ENCODE measurements around the gene SH3PXD2B.
A peak's percentile ranks its signal among the peaks of the same experiment; 100 is the strongest.
"Not testable (repeated sequence)": the region's sequence is repeated elsewhere in the genome, so short reads cannot be mapped to it uniquely, and the experiment has no call there.

SH3PXD2B gene

DNA sequence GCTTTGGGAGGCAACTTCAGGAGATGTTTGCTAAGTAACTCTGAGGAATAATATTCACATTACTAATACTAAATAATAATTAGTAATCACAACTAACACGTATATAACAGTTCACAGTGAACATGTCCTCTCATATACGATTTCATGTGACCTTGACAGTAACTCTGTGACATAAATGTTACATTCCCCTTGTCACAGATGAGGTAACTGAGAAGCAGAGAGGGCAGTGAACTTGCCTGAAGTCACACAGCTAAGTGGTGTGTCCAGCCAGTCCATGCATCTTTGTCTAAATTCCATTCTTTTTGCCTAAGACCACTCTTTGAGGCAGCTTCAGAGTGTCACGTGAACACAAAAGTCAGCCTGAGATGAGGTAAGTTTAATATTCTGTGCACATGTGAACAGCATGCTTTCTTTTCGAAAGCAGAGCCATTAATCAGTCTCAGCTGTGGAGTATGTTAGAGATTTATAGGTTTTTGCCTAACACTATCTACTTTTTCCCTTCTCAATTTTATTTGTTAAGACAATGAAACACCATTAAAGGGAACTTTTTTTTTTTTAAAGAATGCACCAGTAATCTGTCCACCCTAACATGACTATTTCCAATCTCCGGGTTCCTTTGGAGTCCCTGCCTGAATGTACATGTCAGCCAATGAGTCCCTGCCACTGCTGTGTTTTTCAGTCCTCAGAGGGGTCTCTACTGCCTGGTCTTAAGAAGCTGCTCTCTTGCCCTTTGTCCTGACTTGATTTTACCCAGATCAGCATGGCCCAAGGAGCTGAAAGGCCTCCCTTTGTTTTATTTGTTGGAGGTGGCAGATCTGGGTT is 43.5 kb downstream of the SH3PXD2B start:
- DNase-seq (ENCODE audit: low read depth), result peak; percentile 81
- TF ChIP-seq, protein P1, sequence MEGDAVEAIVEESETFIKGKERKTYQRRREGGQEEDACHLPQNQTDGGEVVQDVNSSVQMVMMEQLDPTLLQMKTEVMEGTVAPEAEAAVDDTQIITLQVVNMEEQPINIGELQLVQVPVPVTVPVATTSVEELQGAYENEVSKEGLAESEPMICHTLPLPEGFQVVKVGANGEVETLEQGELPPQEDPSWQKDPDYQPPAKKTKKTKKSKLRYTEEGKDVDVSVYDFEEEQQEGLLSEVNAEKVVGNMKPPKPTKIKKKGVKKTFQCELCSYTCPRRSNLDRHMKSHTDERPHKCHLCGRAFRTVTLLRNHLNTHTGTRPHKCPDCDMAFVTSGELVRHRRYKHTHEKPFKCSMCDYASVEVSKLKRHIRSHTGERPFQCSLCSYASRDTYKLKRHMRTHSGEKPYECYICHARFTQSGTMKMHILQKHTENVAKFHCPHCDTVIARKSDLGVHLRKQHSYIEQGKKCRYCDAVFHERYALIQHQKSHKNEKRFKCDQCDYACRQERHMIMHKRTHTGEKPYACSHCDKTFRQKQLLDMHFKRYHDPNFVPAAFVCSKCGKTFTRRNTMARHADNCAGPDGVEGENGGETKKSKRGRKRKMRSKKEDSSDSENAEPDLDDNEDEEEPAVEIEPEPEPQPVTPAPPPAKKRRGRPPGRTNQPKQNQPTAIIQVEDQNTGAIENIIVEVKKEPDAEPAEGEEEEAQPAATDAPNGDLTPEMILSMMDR (IDR thresholded peaks at IDR 0.05; ENCODE audit: control insufficient read depth, insufficient read depth, low read depth, low read length, missing control alignments), result no peak
- no peak overlapping the region for H3K4me3 ChIP-seq (ENCODE audit: control insufficient read depth, low read depth, low read length)

DNA sequence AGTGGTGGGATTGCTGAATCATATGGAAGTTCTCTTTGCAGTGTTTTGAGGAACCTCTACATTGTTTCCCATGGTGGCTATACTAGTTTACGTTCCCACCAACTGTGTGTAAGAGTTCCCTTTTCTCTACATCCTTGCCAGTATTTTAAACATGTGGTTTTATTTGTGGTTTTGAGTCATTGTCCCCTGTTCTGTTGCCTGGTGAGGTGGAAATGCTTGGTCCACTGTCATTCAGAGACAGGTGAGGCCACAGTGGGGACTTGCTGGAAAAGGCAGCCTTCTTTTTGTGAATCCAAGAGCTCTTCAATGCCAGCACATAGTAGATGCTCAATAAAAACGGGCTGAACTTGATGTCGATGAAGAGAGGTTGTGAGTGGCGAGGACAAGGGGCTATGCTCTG is 44.2 kb downstream of the SH3PXD2B start:
- TF ChIP-seq, protein P1 (IDR thresholded peaks at IDR 0.05; ENCODE audit: control insufficient read depth, insufficient read depth, low read depth, low read length, missing control alignments), result no peak
- DNase-seq (ENCODE audit: low read depth), result no peak
- no peak overlapping the region for H3K4me3 ChIP-seq (ENCODE audit: control insufficient read depth, low read depth, low read length)

DNA sequence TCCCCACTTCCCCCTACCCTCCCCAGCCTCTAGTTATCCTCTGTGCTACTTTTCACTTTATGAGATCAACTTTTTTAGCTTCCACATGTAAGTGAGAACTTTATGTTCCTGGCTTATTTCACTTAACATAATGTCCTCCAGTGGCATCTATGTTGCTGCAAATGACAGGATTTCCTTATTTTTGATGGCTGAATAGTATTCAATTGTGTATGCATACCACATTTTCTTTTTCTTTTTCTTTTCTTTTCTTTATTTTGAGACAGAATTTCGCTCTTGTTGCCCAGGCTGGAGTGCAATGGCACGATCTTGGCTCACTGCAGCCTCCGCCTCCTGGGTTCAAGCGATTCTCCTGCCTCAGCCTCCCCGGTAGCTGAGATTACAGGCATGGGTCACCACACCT is 44.8 kb downstream of the SH3PXD2B start:
- DNase-seq (ENCODE audit: low read depth); H3K4me3 ChIP-seq (ENCODE audit: control insufficient read depth, low read depth, low read length): not testable (repeated sequence)

DNA sequence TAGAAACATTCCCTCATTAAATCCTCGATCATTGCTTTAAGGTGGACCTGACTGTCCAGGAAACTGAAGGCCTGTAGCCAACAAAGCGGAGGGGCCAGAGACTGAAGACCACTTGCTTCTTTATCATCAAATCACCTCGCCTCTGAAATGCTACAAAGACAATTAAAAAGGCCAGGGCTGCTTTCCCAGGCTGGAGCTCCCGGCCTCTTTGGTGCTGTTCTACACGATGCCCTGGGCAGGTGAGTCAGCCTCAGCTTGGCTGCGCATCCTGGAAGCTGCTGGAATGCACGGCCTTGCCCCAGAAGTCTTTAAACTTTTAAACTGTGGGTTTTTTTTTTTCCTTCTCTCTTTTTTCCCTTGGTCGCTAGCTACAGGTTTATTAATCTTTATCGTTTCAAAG is 46.5 kb downstream of the SH3PXD2B start:
- TF ChIP-seq, protein P1 (IDR thresholded peaks at IDR 0.05; ENCODE audit: control insufficient read depth, insufficient read depth, low read depth, low read length, missing control alignments), result no peak
- peak; percentile 37 for DNase-seq (ENCODE audit: low read depth)
- H3K4me3 ChIP-seq (ENCODE audit: control insufficient read depth, low read depth, low read length), result no peak overlapping the region

DNA sequence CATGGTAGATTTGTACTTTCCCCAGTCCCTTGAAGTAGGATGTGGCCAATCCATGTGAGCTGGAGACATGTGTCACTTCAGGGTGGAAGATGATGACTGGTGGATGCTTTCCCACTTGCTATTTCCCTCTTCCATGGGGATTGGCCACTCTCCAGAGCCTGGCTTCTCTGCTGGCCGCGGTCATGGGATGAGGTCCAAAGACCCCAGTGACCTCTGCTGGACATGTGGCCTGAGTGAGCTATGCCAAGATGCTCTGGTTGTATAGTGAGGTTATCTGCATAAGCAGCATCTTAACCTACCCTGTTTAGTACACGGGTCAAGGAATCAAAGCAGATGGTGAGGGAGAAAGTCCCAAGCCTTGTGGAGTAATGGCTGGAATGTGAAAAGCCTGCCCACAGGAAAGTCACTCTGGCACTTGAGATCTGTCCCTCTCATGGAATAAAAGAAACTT is 47.1 kb downstream of the SH3PXD2B start:
- no peak overlapping the region for H3K4me3 ChIP-seq (ENCODE audit: control insufficient read depth, low read depth, low read length)
- TF ChIP-seq, protein P1 (IDR thresholded peaks at IDR 0.05; ENCODE audit: control insufficient read depth, insufficient read depth, low read depth, low read length, missing control alignments), result no peak
- no peak for DNase-seq (ENCODE audit: low read depth)

DNA sequence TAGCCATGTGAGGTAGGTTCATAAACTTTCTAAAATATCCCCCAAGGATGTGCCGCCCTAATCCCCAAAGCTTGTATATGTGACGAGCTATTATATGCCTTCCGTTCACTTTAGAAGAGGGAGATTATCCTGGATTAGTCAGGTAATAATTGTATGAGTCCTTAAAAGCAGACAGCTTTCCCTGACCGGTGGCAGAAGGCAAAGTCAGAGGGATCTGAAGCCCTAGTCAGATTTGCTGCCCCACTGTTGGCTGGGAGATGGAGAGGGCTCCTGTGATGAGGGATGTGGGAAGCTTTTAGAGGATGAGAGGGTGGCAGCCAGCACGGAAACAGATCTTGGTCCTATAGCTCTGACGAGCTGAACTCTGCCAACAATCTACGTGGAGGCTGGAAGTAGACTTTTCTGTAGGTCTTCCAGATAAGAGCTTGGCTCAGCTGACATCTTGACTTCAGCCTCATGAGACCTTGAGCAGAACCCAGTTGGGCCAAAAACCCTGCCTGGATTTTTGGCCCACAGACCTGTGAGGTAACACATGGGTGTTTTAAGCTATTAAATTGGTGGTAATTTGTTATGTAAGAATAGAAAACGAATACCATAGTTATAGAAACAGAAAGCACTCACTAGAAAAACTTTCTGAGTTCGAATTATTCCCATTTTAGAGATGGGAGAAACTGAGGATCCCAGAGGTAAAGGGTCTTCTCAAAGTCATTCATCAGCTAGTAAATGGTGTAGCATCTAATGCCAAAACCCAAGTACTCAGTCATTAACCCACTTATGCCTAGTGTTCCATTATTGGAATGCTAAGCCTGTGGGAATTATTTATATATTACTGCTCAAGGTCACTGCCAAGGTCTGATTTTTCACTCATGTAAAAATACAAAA is 48.9 kb downstream of the SH3PXD2B start:
- TF ChIP-seq, protein P1 (IDR thresholded peaks at IDR 0.05; ENCODE audit: control insufficient read depth, insufficient read depth, low read depth, low read length, missing control alignments), result no peak
- H3K4me3 ChIP-seq (ENCODE audit: control insufficient read depth, low read depth, low read length), result no peak overlapping the region
- DNase-seq (ENCODE audit: low read depth), result no peak

DNA sequence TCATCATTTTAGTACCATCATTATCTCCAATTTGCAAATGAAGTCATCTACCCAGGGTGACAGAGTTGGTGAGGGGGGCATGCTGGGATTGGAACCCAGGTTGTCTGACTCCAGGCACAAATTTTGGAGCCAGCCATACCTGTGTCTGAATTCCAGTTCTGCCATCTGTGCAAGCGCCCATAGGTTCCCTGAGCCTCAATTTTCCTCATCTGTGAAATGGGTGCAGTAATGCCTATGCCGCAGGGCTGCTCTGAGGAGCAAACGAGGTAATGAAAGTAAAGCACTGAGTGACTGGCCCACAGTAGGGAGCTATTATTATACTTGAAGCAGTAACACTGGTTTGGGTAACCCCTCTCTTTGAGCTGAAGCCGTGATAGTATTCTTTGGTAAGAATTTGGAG is 49.6 kb downstream of the SH3PXD2B start:
- TF ChIP-seq, protein P1 (IDR thresholded peaks at IDR 0.05; ENCODE audit: control insufficient read depth, insufficient read depth, low read depth, low read length, missing control alignments), result no peak
- H3K4me3 ChIP-seq (ENCODE audit: control insufficient read depth, low read depth, low read length), result no peak overlapping the region
- DNase-seq (ENCODE audit: low read depth), result no peak
